Endothelial cell of umbilical vein (primary cell): Measurements from ENCODE around the gene FAM177B. TPM values are rescaled to one million over a fixed set of nuclear protein-coding genes. Genes with fewer than 3 reads are reported as not detected.

ENCODE experiments used
- BruUV-seq: library from RNA; stranded (reverse); fragments of 400-500 nt; replicated peaks from 2 replicates; lab custom pipeline; 2021; lab: Mats Ljungman, UMichigan
- CTCF ChIA-PET: fragments of 300-600, 350-600 bp; sonication (Branson Sonifier 250); formaldehyde crosslinking; loops from one replicate; lab custom pipeline; 2021; ENCODE audit warnings: antibody characterized with exemption, inconsistent platforms; lab: Charles Lee
- POLR2A ChIA-PET: fragments of 300-600, 350-600 bp; sonication (Branson Sonifier 250); formaldehyde crosslinking; loops from one replicate; lab custom pipeline; 2021; ENCODE audit warnings: antibody characterized with exemption, inconsistent platforms; lab: Charles Lee
- DNase-seq: peaks from one replicate; pipeline ENCODE4 v3.0.0-alpha.2; 2011; ENCODE audit warnings: low read depth, low spot score
- FAIRE-seq: peaks from 2 replicates; lab custom pipeline; 2011; peaks lifted over from hg19 to GRCh38; lab: Jason Lieb, UNC
- H2AFZ ChIP-seq: 2 replicates; pipeline ENCODE4 v1.6.0; 2012; ENCODE audit warnings: low read depth, low read length, control low read depth, inconsistent platforms
- H3K27ac ChIP-seq: 2 replicates; pipeline ENCODE4 v1.5.1; 2011; ENCODE audit warnings: low read depth, mild to moderate bottlenecking, control low read depth, low read length, moderate library complexity; ENCODE audit not compliant: insufficient read depth
- H3K27me3 ChIP-seq, 2 experiments: 2 replicates each; pipeline versions ENCODE4 v1.6.0 to v1.6.1; 2011; ENCODE audit warnings: low read length in 2 of 2, mixed read lengths in 1 of 2; ENCODE audit not compliant: control insufficient read depth in 2 of 2, insufficient read depth in 2 of 2
- H3K36me3 ChIP-seq, 2 experiments: 2 replicates in 1 of 2; 3 replicates in 1 of 2; pipeline ENCODE4 v1.5.1; 2011; ENCODE audit warnings: low read length in 2 of 2, mild to moderate bottlenecking in 1 of 2, moderate library complexity in 1 of 2; ENCODE audit not compliant: control insufficient read depth in 2 of 2, insufficient read depth in 2 of 2; ENCODE audit errors: extremely low read depth in 1 of 2
- H3K4me1 ChIP-seq: 3 replicates; pipeline ENCODE4 v1.5.1; 2011; ENCODE audit warnings: mild to moderate bottlenecking, low read length; ENCODE audit not compliant: control insufficient read depth, insufficient read depth; ENCODE audit errors: extremely low read depth
- H3K4me2 ChIP-seq: 2 replicates; pipeline ENCODE4 v1.6.1; 2011; ENCODE audit warnings: low read length, control low read depth, mixed read lengths; ENCODE audit not compliant: insufficient read depth
- H3K4me3 ChIP-seq, 3 experiments: fragments of 200-600 bp in 1 of 3; sonication (generic), shearing (Covaris generic) in 1 of 3; replicated peaks in 1 of 3; 2 replicates each; pipeline ENCODE4 v1.5.1; 2011 to 2016; ENCODE audit warnings: control low read depth in 3 of 3, low read length in 3 of 3, mild to moderate bottlenecking in 2 of 3, inconsistent platforms in 1 of 3, low read depth in 1 of 3, moderate library complexity in 1 of 3; ENCODE audit not compliant: insufficient read depth in 1 of 3
- H3K79me2 ChIP-seq: 2 replicates; pipeline ENCODE4 v1.6.0; 2012; ENCODE audit warnings: low read length, inconsistent platforms; ENCODE audit not compliant: control insufficient read depth, insufficient read depth
- H3K9ac ChIP-seq: replicated peaks from 2 replicates; pipeline ENCODE3; 2011; ENCODE audit warnings: low read length, control low read depth; ENCODE audit not compliant: insufficient read depth; ENCODE audit errors: extremely low read depth
- H3K9me1 ChIP-seq: replicated peaks from 3 replicates; pipeline ENCODE4 v1.6.0; 2011; ENCODE audit warnings: mild to moderate bottlenecking, low read length; ENCODE audit not compliant: control insufficient read depth, insufficient read depth; ENCODE audit errors: extremely low read depth
- H3K9me3 ChIP-seq: replicated peaks from 2 replicates; pipeline ENCODE4 v1.5.1; 2012; ENCODE audit warnings: low read length, inconsistent platforms; ENCODE audit not compliant: control insufficient read depth, insufficient read depth
- H4K20me1 ChIP-seq: replicated peaks from 2 replicates; pipeline ENCODE3; 2011; ENCODE audit warnings: mild to moderate bottlenecking, low read length; ENCODE audit not compliant: control insufficient read depth, insufficient read depth; ENCODE audit errors: extremely low read depth
- CTCF ChIP-seq, 2 donors: IDR thresholded peaks; 1 replicate in 1 of 2; 2 replicates in 1 of 2; pipeline ENCODE4 v1.5.1; 2011; ENCODE audit warnings: low read length in 2 of 2, mild to moderate bottlenecking in 2 of 2, moderate library complexity in 2 of 2, control low read depth in 1 of 2, inconsistent platforms in 1 of 2, low read depth in 1 of 2; ENCODE audit not compliant: insufficient read depth in 1 of 2; ENCODE audit errors: extremely low read depth in 1 of 2
- EZH2 ChIP-seq: IDR thresholded peaks from 2 replicates; pipeline ENCODE4 v1.6.1; 2012; ENCODE audit warnings: borderline replicate concordance, low read depth, mild to moderate bottlenecking, moderate library complexity, low read length, inconsistent platforms; ENCODE audit not compliant: severe bottlenecking
- MYC ChIP-seq: IDR thresholded peaks from one replicate; pipeline ENCODE4 v1.6.1; 2011; ENCODE audit warnings: mild to moderate bottlenecking, low read depth, low read length
- POLR2AphosphoS5 ChIP-seq: IDR thresholded peaks from 2 replicates; pipeline ENCODE4 v1.6.1; 2012; ENCODE audit warnings: low read depth, mild to moderate bottlenecking, control low read depth, low read length, moderate library complexity; ENCODE audit not compliant: insufficient read depth
- dilution Hi-C: fragments of 300-500 bp; cut with MboI; formaldehyde crosslinking; loops from one replicate; pipeline ENCODE4 v1.15.0; 2019; ENCODE audit warnings: low sequenced_read_pairs; ENCODE audit not compliant: extremely low pct_ligation_motif_present
- intact Hi-C: fragments of 100-400 bp; cut with micrococcal nuclease; formaldehyde crosslinking; loops from one replicate; pipeline ENCODE4 v1.10.0; 2022
- polyA plus RNA-seq, 4 experiments: library from polyadenylated mRNA; depleted of rRNA in 3 of 4; stranded (reverse) in 3 of 4; unstranded in 1 of 4; fragments of >200 nt; gene quantifications; 2 replicates each; pipeline versions ENCODE4 v1.2.1 to v1.2.3, GENCODE V29; 2011 to 2012; ENCODE audit warnings: missing spikeins in 1 of 4
- total RNA-seq: library from RNA; stranded (reverse); gene quantifications from 2 replicates; pipeline ENCODE4 v1.2.3, GENCODE V29; 2021

FAM177B gene
- total and polyA plus RNA-seq, 2 donors (not counting 3 experiments of a cell fraction or from before 2014, with no cell fraction given) = not detected

- dilution Hi-C loops (no loop called here), intact Hi-C loops (no loop called here)
- Histone ChIP-seq H3K9ac (no peak overlapping the region), H3K4me1 (no peaks in the 10 kb centered on the region), H3K9me1 (no peaks in the 10 kb centered on the region), H3K4me2 (no peak overlapping the region), H3K27me3 (peaks cover 2 to 4% of the 10 kb centered on the region in 2 experiments), H4K20me1 (no peaks in the 10 kb centered on the region), H3K9me3 (no peaks in the 10 kb centered on the region), H3K27ac (no peak overlapping the region), H3K4me3 (no peak overlapping the region), H3K79me2 (no peaks in the 10 kb centered on the region), H3K36me3 (no peaks in the 10 kb centered on the region), H2AFZ (no peak overlapping the region)
- BruUV-seq = no TSS peak
- DNase-seq (no peak), FAIRE-seq (no peak)
- CTCF ChIA-PET = interaction anchor here (0.9 to 3.1 kb wide), 6 partner anchors 12 to 382 kb away, joined by 3 to 15 read pairs (median 7); partner anchors contain the start of gene FAM177B
- TF ChIP-seq POLR2AphosphoS5 (no peak), CTCF (IDR thresholded peaks at IDR 0.05; ENCODE audit: extremely low read depth in 1 of 2, insufficient read depth in 1 of 2, low read depth in 1 of 2, low read length in 2 of 2) (no peak), MYC (no peak), EZH2 (no peak)
- POLR2A ChIA-PET = no interaction called here
Observed at GRCh38 chr1:222751255-222751654, 14.3 kb downstream of the FAM177B start.
